H9 (cell line): ENCODE data around the gene GPC6. TPM values are rescaled to one million over a fixed set of nuclear protein-coding genes. Genes with fewer than 3 reads are reported as not detected.

Experiments
- DNase-seq: peaks from one replicate; pipeline ENCODE4 v3.0.0-alpha.2; 2017
- H2AFZ ChIP-seq: one replicate; pipeline ENCODE4 v1.6.1; 2013; ENCODE audit warnings: mild to moderate bottlenecking, low read length, control low read depth, moderate library complexity
- H2AK5ac ChIP-seq: 2 replicates; pipeline ENCODE4 v1.6.1; 2013; ENCODE audit warnings: low read length, control low read depth, mixed read lengths; ENCODE audit not compliant: insufficient read length
- H2BK120ac ChIP-seq: one replicate; pipeline ENCODE4 v1.6.1; 2013; ENCODE audit warnings: low read depth, mild to moderate bottlenecking, low read length, control low read depth, inconsistent platforms; ENCODE audit not compliant: poor library complexity, severe bottlenecking
- H2BK12ac ChIP-seq: 2 replicates; pipeline ENCODE4 v1.6.1; 2013; ENCODE audit warnings: low read length, control low read depth, mixed read lengths, low read depth; ENCODE audit not compliant: insufficient read length
- H2BK15ac ChIP-seq: 2 replicates; pipeline ENCODE4 v1.6.1; 2013; ENCODE audit warnings: low read depth, low read length, control low read depth
- H2BK20ac ChIP-seq: one replicate; pipeline ENCODE4 v1.6.1; 2013; ENCODE audit warnings: low read depth, mild to moderate bottlenecking, low read length, control low read depth, inconsistent platforms; ENCODE audit not compliant: poor library complexity, severe bottlenecking
- H2BK5ac ChIP-seq: 2 replicates; pipeline ENCODE4 v1.6.1; 2013; ENCODE audit warnings: low read length, control low read depth, mixed read lengths; ENCODE audit not compliant: insufficient read length
- H3K14ac ChIP-seq: 2 replicates; pipeline ENCODE4 v1.6.1; 2013; ENCODE audit warnings: low read length, control low read depth; ENCODE audit not compliant: insufficient read depth
- H3K18ac ChIP-seq: 2 replicates; pipeline ENCODE4 v1.6.1; 2013; ENCODE audit warnings: low read depth, mild to moderate bottlenecking, mixed read lengths, low read length, control low read depth; ENCODE audit not compliant: insufficient read length
- H3K23ac ChIP-seq: 2 replicates; pipeline ENCODE4 v1.6.1; 2013; ENCODE audit warnings: low read length, control low read depth, mixed read lengths, low read depth; ENCODE audit not compliant: insufficient read length
- H3K23me2 ChIP-seq: 2 replicates; pipeline ENCODE4 v1.6.1; 2013; ENCODE audit warnings: low read depth, mild to moderate bottlenecking, mixed read lengths, low read length, control low read depth; ENCODE audit not compliant: insufficient read length, poor library complexity, severe bottlenecking
- H3K27ac ChIP-seq: 2 replicates; pipeline ENCODE4 v1.5.1; 2013; ENCODE audit warnings: low read length, control low read depth, mixed read lengths, low read depth; ENCODE audit not compliant: insufficient read length
- H3K27me3 ChIP-seq: 2 replicates; pipeline ENCODE4 v1.6.1; 2013; ENCODE audit warnings: low read length, control low read depth, inconsistent platforms; ENCODE audit not compliant: insufficient read depth
- H3K4ac ChIP-seq: 2 replicates; pipeline ENCODE4 v1.6.1; 2013; ENCODE audit warnings: low read depth, mild to moderate bottlenecking, control low read depth, inconsistent platforms, low read length, moderate library complexity
- H3K4me1 ChIP-seq: 2 replicates; pipeline ENCODE4 v1.6.1; 2013; ENCODE audit warnings: low read length, control low read depth, inconsistent platforms; ENCODE audit not compliant: insufficient read depth
- H3K4me2 ChIP-seq: 2 replicates; pipeline ENCODE4 v1.6.1; 2013; ENCODE audit warnings: low read length, control low read depth, mixed read lengths; ENCODE audit not compliant: insufficient read length, insufficient read depth
- H3K56ac ChIP-seq: 2 replicates; pipeline ENCODE4 v1.6.1; 2013; ENCODE audit warnings: low read depth, mild to moderate bottlenecking, mixed read lengths, low read length, control low read depth; ENCODE audit not compliant: insufficient read length
- H3K79me1 ChIP-seq: 2 replicates; pipeline ENCODE4 v1.6.1; 2013; ENCODE audit warnings: low read depth, mild to moderate bottlenecking, moderate library complexity, low read length, control low read depth, inconsistent platforms; ENCODE audit not compliant: insufficient read depth, poor library complexity, severe bottlenecking
- H3K79me2 ChIP-seq: 2 replicates; pipeline ENCODE4 v1.6.1; 2013; ENCODE audit warnings: low read length, control low read depth, inconsistent platforms; ENCODE audit not compliant: insufficient read depth
- H3K9ac ChIP-seq: 2 replicates; pipeline ENCODE4 v1.6.1; 2013; ENCODE audit warnings: low read length, control low read depth, mixed read lengths; ENCODE audit not compliant: insufficient read length; ENCODE audit errors: extremely low read depth
- H3K9me3 ChIP-seq: one replicate; pipeline ENCODE4 v1.6.1; 2013; ENCODE audit warnings: low read depth, low read length, inconsistent platforms; ENCODE audit not compliant: control insufficient read depth
- H3T11ph ChIP-seq: one replicate; pipeline ENCODE4 v1.6.1; 2013; ENCODE audit warnings: mild to moderate bottlenecking, low read length, control low read depth, inconsistent platforms
- H4K20me1 ChIP-seq: one replicate; pipeline ENCODE4 v1.6.1; 2013; ENCODE audit not compliant: control insufficient read depth, insufficient read length, insufficient read depth
- H4K5ac ChIP-seq: 2 replicates; pipeline ENCODE4 v1.6.1; 2013; ENCODE audit warnings: low read depth, mild to moderate bottlenecking, mixed read lengths, low read length, control low read depth; ENCODE audit not compliant: insufficient read length
- H4K8ac ChIP-seq: replicated peaks from 2 replicates; pipeline ENCODE4 v1.6.1; 2013; ENCODE audit warnings: low read length, control low read depth, mixed read lengths, low read depth; ENCODE audit not compliant: insufficient read length
- H4K91ac ChIP-seq: 2 replicates; pipeline ENCODE4 v1.6.1; 2013; ENCODE audit warnings: low read depth, mild to moderate bottlenecking, moderate library complexity, mixed read lengths, low read length, control low read depth; ENCODE audit not compliant: insufficient read length
- H3K27ac Mint-ChIP-seq, 3 experiments: 2 replicates in 2 of 3; 3 replicates in 1 of 3; pipeline ENCODE4 v1.8.0; 2020 to 2021; ENCODE audit warnings: mixed read lengths in 3 of 3, mild to moderate bottlenecking in 1 of 3, moderate library complexity in 1 of 3
- H3K27me3 Mint-ChIP-seq: 2 replicates; pipeline ENCODE4 v1.8.0; 2021; ENCODE audit warnings: low read depth, mild to moderate bottlenecking, moderate library complexity, mixed read lengths
- H3K36me3 Mint-ChIP-seq, 3 experiments: 2 replicates in 2 of 3; 3 replicates in 1 of 3; pipeline ENCODE4 v1.8.0; 2020 to 2021; ENCODE audit warnings: low read depth in 3 of 3, mixed read lengths in 3 of 3; ENCODE audit not compliant: insufficient read depth in 1 of 3
- H3K4me1 Mint-ChIP-seq, 2 experiments: 2 replicates each; pipeline ENCODE4 v1.8.0; 2020; ENCODE audit warnings: mixed read lengths in 2 of 2
- H3K4me3 Mint-ChIP-seq, 2 experiments: 2 replicates in 1 of 2; 3 replicates in 1 of 2; pipeline ENCODE4 v1.8.0; 2020 to 2021; ENCODE audit warnings: mild to moderate bottlenecking in 2 of 2, mixed read lengths in 2 of 2, moderate library complexity in 1 of 2
- H3K9me3 Mint-ChIP-seq, 2 experiments: 2 replicates in 1 of 2; 3 replicates in 1 of 2; pipeline ENCODE4 v1.8.0; 2020; ENCODE audit warnings: mild to moderate bottlenecking in 2 of 2, mixed read lengths in 2 of 2, moderate library complexity in 1 of 2
- WGBS: extraction: QIAGEN DNeasy Blood & Tissue Kit; methylation state at CpG from one replicate; pipeline ENCODE4 v1.1.7; 2013; ENCODE audit warnings: missing lambda C conversion rate, low lambda C conversion rate, mixed read lengths; ENCODE audit not compliant: insufficient read length; ENCODE audit errors: extremely low coverage; 5-methylcytosine and 5-hydroxymethylcytosine counted together
- total RNA-seq: library from RNA; stranded (reverse); gene quantifications from 2 replicates; pipeline ENCODE4 v1.2.1, GENCODE V29; 2021
- TF ChIP-seq, protein P1 (sequence below): fragments of 200-600 bp; sonication (generic); conservative IDR thresholded peaks from 3 replicates; pipeline ENCODE4 v1.8.0; 2021; ENCODE audit warnings: antibody characterized with exemption, mild to moderate bottlenecking

Gene GPC6
- total RNA-seq, 1 experiment from 2014 or later, result 15.6 TPM

- no peaks in the 10 kb centered on the region for H3K23me2 ChIP-seq
- H3K4me1 Mint-ChIP-seq, result peaks cover 20 to 29% of the 10 kb centered on the region in 2 experiments
- H3K4ac ChIP-seq, result no peak overlapping the region
- H3K4me1 ChIP-seq, result peaks cover 6% of the 10 kb centered on the region; the same call in 1 of the 2 replicates
- H4K8ac ChIP-seq, result no peak overlapping the region
- H2BK5ac ChIP-seq, result no peak overlapping the region
- H2BK120ac ChIP-seq, result no peak overlapping the region
- TF ChIP-seq, protein P1, sequence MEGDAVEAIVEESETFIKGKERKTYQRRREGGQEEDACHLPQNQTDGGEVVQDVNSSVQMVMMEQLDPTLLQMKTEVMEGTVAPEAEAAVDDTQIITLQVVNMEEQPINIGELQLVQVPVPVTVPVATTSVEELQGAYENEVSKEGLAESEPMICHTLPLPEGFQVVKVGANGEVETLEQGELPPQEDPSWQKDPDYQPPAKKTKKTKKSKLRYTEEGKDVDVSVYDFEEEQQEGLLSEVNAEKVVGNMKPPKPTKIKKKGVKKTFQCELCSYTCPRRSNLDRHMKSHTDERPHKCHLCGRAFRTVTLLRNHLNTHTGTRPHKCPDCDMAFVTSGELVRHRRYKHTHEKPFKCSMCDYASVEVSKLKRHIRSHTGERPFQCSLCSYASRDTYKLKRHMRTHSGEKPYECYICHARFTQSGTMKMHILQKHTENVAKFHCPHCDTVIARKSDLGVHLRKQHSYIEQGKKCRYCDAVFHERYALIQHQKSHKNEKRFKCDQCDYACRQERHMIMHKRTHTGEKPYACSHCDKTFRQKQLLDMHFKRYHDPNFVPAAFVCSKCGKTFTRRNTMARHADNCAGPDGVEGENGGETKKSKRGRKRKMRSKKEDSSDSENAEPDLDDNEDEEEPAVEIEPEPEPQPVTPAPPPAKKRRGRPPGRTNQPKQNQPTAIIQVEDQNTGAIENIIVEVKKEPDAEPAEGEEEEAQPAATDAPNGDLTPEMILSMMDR, result no peak
- no peak overlapping the region for H3K18ac ChIP-seq
- H2BK15ac ChIP-seq, result no peak overlapping the region
- H3K79me1 ChIP-seq, result no peaks in the 10 kb centered on the region
- H4K20me1 ChIP-seq, result no peaks in the 10 kb centered on the region
- H3K4me2 ChIP-seq, result no peak overlapping the region
- H3K23ac ChIP-seq, result no peak overlapping the region
- no peak overlapping the region for H3K27ac ChIP-seq
- DNase-seq, result no peak
- no peak overlapping the region for H3K56ac ChIP-seq
- H2BK20ac ChIP-seq, result no peak overlapping the region
- H3K27ac Mint-ChIP-seq, result no peak overlapping the region; a peak in 1 of 7 replicates
- H4K91ac ChIP-seq, result no peak overlapping the region
- H2AK5ac ChIP-seq, result no peak overlapping the region
- H4K5ac ChIP-seq, result no peak overlapping the region
- no peak overlapping the region for H2AFZ ChIP-seq
- no peaks in the 10 kb centered on the region for H3K36me3 Mint-ChIP-seq
- no peaks in the 10 kb centered on the region for H3K27me3 Mint-ChIP-seq
- no peaks in the 10 kb centered on the region for H3K79me2 ChIP-seq
- H3T11ph ChIP-seq, result no peak overlapping the region
- H3K14ac ChIP-seq, result no peak overlapping the region
- no peaks in the 10 kb centered on the region for H3K9me3 ChIP-seq
- no peak overlapping the region for H3K4me3 Mint-ChIP-seq
- no peaks in the 10 kb centered on the region for H3K27me3 ChIP-seq
- no CpG with 5 or more reads among the region's 2 CpGs for WGBS
- H3K9ac ChIP-seq, result no peak overlapping the region
- no peak overlapping the region for H2BK12ac ChIP-seq
- no peaks in the 10 kb centered on the region for H3K9me3 Mint-ChIP-seq
These were observed 303.4 kb downstream of the GPC6 start for GRCh38 chr13:93529961-93530360.
